Cardiac fibroblast (primary cell): ENCODE data around the gene SPEG.

ENCODE experiments used
- DNase-seq, 2 donors: peaks; one replicate each; pipeline versions ENCODE4 v3.0.0 to v3.0.0-alpha.2; 2010; ENCODE audit warnings: low read depth in 2 of 2
- H3K4me3 ChIP-seq, 2 donors: replicated peaks in 1 of 2; 1 replicate in 1 of 2; 2 replicates in 1 of 2; pipeline ENCODE4 v1.5.1; 2011; ENCODE audit warnings: low read depth in 2 of 2, low read length in 2 of 2, mild to moderate bottlenecking in 2 of 2, moderate library complexity in 1 of 2
- CTCF ChIP-seq: IDR thresholded peaks from one replicate; pipeline ENCODE4 v1.5.1; 2011; ENCODE audit warnings: low read depth, mild to moderate bottlenecking, low read length, inconsistent platforms

Gene SPEG

DNA sequence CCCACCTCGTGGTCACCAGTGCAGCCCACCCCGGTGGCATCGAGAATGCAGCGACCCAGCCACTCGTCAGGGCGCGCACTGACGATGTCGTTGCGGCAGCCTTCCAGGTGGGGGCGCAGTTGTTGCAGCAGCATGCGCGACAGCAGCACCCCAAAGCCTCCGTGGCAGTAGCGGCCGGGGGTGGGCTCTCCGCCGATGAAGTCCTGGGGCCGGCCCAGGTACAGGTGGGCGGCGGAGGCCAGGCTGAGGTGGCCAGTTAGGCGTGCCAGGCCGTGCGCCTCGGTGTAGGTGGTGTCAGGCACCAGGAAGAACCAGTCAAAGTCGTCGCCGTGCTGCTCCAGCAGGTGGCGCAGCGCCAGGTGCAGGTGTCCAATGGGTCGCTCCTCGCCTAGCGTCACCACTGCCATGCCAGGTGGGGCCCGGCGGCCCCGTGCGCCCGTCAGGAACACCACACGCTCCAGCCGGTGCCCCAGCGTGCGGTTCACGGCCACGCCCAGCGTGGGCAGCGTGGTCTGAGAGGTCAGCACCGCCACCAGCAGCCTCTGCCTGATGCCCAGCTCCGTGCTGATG lies 107.1 kb downstream of the SPEG start:
- H3K4me3 ChIP-seq = peak overlapping the region in 1 of 2 donors; percentile 5
- peak; percentile 80 for TF ChIP-seq CTCF
- peak; percentile 68 to 69 for DNase-seq

GRCh38 chr2:219542931-219543595 lies 108.4 kb downstream of the SPEG start:
- no peak for TF ChIP-seq CTCF
- peak overlapping the region; percentile 68 to 72 for H3K4me3 ChIP-seq
- peak in 1 of 2 donors; percentile 47 for DNase-seq

- DNase-seq = peak; percentile 97 to 99
- H3K4me3 ChIP-seq = peak within 1 kb of the TSS; percentile 68 to 72
- no peak for TF ChIP-seq CTCF
Measured at GRCh38 chr2:219543596-219544358, 109.1 kb downstream of the SPEG start, which contains the start of the genes CHPF and TMEM198. Gene CHPF (minus strand): TSS chr2:219543809. CDS start chr2:219543538, 271 bp downstream. Gene TMEM198 (plus strand): TSS chr2:219544028. CDS start chr2:219544728, 700 bp downstream.

DNA sequence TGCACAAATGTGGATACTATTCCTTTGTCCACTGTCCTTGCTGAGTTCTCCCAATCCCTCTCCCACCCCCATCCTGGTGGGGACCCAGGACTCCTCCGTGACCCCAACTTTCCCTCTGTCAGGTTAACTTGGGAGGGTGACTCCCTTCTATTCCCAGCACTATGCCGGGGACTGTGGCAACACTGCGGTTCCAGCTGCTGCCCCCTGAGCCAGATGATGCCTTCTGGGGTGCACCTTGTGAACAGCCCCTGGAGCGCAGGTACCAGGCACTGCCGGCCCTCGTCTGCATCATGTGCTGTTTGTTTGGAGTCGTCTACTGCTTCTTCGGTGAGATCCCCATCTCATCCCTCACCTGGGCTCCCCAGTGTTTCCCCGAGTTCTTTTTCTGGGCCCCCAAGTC lies 109.9 kb downstream of the SPEG start:
- no peak for TF ChIP-seq CTCF
- no peak for DNase-seq
- H3K4me3 ChIP-seq = peak overlapping the region in 1 of 2 donors; percentile 59

DNA sequence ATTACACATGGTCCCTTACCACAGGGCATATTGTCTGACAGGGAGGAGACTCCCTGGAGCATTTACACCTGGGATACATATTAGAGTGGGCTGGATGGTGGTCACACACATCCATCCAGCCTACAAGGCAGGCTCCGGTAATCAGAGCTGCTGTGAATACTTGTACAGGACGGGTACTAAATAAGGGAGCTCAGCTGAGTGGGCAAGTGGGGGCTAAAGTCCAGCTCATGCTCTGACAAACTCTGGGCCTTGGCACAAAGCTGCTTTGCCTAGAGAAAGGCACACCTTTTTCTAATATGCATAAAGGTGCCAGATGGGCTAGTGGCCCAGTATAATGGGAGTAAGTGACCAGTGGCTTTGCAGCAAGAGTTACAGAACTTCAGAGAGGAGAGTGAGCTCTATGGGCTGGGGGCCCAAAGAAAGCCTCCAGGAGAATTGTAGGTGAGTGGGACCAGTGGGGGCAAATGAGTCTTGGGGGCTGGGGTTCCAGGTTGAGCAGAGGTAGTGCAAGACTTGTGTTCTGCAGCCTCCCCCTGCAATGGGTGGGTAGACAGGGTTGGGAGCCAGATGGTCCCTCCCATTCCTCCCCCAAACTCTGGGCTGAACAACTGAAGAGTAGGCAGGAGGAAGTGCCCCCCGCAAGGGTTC lies 110.8 kb downstream of the SPEG start:
- H3K4me3 ChIP-seq = no peak overlapping the region
- no peak for DNase-seq
- TF ChIP-seq CTCF = no peak

GRCh38 chr2:219545943-219546352 lies 111.3 kb downstream of the SPEG start:
- no peak for TF ChIP-seq CTCF
- DNase-seq = no peak
- no peak overlapping the region for H3K4me3 ChIP-seq
